ENCODE measurements around the gene CDC42BPB. TPM values are rescaled to one million over a fixed set of nuclear protein-coding genes. Genes with fewer than 3 reads are reported as not detected.

Gene CDC42BPB
- polyA plus RNA-seq, 1 donor (not counting 4 experiments of a cell fraction or from before 2014, with no cell fraction given), result 41.3 TPM

DNA sequence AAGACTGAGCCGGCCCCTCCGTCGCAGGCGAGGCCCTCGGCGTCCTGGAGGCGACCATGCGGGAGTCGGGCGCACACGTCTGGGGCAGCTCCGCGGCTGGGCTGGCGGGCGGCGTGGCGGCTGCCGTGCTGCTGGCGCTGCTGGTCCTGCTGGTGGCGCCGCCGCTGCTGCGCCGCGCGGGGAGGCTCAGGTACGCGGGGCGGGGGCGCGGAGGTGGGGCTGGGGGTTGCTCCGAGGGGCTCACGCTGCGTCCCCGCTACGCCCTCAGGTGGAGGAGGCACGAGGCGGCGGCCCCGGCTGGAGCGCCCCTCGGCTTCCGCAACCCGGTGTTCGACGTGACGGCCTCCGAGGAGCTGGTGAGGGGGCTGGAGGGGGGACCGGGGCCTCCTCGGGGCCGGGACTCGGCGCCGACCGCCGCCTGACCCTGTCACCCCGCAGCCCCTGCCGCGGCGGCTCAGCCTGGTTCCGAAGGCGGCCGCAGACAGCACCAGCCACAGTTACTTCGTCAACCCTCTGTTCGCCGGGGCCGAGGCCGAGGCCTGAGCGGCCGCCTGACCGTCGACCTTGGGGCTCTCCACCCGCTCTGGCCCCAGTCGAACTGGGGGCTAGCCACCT lies 127.1 kb downstream of the CDC42BPB start:
- Histone ChIP-seq H4K20me1 (ENCODE audit: control insufficient read depth, extremely low read depth, insufficient read depth, low read length) (peaks cover 3% of the 10 kb centered on the region), H2AFZ (ENCODE audit: control insufficient read depth, low read length) (no peak overlapping the region), H3K9me1 (ENCODE audit: control insufficient read depth, extremely low read depth, insufficient read depth, low read length) (no peaks in the 10 kb centered on the region), H3K9me3 (ENCODE audit: control insufficient read depth, low read depth, low read length) (no peaks in the 10 kb centered on the region), H3K27ac (ENCODE audit: control insufficient read depth, insufficient read depth, low read length) (no peak overlapping the region), H3K27me3 (ENCODE audit: control insufficient read depth, extremely low read depth, insufficient read depth, low read length) (peaks cover 20% of the 10 kb centered on the region), H3K4me1 (ENCODE audit: control insufficient read depth, extremely low read depth, insufficient read depth, low read length) (peaks cover 19% of the 10 kb centered on the region), H3K36me3 (ENCODE audit: control insufficient read depth in 2 of 2, extremely low read depth in 1 of 2, insufficient read depth in 2 of 2, low read length in 2 of 2) (peaks cover 4 to 6% of the 10 kb centered on the region in 2 experiments), H3K79me2 (ENCODE audit: control insufficient read depth, insufficient read depth, low read length) (no peaks in the 10 kb centered on the region), H3K4me2 (ENCODE audit: control insufficient read depth, extremely low read depth, insufficient read depth, low read depth, low read length) (peak overlapping the region; percentile 60), H3K4me3 (ENCODE audit: control insufficient read depth in 2 of 3, extremely low read depth in 1 of 3, insufficient read depth in 2 of 3, low read depth in 1 of 3, low read length in 3 of 3) (no peak overlapping the region), H3K9ac (ENCODE audit: control insufficient read depth, extremely low read depth, insufficient read depth, low read length) (no peak overlapping the region)
- dilution Hi-C loops (cut with MboI; ENCODE audit: extremely low pct_ligation_motif_present, low sequenced_read_pairs), result no loop called here
- TF ChIP-seq, protein P1, sequence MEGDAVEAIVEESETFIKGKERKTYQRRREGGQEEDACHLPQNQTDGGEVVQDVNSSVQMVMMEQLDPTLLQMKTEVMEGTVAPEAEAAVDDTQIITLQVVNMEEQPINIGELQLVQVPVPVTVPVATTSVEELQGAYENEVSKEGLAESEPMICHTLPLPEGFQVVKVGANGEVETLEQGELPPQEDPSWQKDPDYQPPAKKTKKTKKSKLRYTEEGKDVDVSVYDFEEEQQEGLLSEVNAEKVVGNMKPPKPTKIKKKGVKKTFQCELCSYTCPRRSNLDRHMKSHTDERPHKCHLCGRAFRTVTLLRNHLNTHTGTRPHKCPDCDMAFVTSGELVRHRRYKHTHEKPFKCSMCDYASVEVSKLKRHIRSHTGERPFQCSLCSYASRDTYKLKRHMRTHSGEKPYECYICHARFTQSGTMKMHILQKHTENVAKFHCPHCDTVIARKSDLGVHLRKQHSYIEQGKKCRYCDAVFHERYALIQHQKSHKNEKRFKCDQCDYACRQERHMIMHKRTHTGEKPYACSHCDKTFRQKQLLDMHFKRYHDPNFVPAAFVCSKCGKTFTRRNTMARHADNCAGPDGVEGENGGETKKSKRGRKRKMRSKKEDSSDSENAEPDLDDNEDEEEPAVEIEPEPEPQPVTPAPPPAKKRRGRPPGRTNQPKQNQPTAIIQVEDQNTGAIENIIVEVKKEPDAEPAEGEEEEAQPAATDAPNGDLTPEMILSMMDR (optimal IDR thresholded peaks at IDR 0.05 in 1 of 3, IDR thresholded peaks at IDR 0.05 in 1 of 3, conservative IDR thresholded peaks at IDR 0.05 in 1 of 3; ENCODE audit: extremely low read depth in 1 of 3, insufficient read depth in 2 of 3, low read length in 3 of 3), result no peak
- TF ChIP-seq EZH2 (IDR thresholded peaks at IDR 0.05; ENCODE audit: low read length), result no peak
- DNase-seq (ENCODE audit: low read depth, low spot score) (no peak), FAIRE-seq (no peak)

DNA sequence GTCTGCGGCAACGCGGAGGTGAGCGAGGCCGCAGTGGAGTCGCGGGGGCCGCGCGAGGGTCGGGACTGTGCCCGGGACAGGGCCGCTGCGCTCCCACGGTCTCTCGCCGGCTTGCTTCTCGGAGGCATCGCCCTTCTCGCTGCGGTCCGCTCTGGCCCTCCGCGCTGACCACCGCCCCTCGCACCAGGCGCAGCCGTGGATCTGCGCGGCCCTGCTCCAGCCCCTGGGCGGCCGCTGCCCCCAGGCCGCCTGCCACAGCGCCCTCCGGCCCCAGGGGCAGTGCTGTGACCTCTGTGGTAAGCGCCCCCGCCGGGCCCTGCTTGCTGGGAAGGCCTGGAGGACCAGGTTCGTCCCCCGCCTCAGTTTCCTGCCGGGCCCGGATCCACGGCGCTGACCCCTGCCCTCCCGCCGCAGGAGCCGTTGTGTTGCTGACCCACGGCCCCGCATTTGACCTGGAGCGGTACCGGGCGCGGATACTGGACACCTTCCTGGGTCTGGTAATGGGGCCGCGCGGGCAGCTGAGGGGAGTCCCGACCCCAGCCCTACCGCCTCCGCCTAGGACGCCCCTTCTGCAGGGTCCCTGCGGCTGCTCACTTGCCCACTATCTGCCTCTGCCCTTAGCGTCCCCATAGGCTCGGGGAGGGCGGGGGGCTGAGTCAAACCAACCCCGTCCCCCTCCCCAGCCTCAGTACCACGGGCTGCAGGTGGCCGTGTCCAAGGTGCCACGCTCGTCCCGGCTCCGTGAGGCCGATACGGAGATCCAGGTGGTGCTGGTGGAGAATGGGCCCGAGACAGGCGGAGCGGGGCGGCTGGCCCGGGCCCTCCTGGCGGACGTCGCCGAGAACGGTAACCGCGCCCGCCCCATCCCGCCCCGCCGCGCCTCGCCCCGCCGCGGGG lies 127.9 kb downstream of the CDC42BPB start:
- Histone ChIP-seq H3K36me3 (ENCODE audit: control insufficient read depth in 2 of 2, extremely low read depth in 1 of 2, insufficient read depth in 2 of 2, low read length in 2 of 2) (peaks cover 4 to 6% of the 10 kb centered on the region in 2 experiments), H3K4me2 (ENCODE audit: control insufficient read depth, extremely low read depth, insufficient read depth, low read depth, low read length) (peak overlapping the region; percentile 60), H4K20me1 (ENCODE audit: control insufficient read depth, extremely low read depth, insufficient read depth, low read length) (peaks cover 3% of the 10 kb centered on the region), H3K9me3 (ENCODE audit: control insufficient read depth, low read depth, low read length) (no peaks in the 10 kb centered on the region), H3K9me1 (ENCODE audit: control insufficient read depth, extremely low read depth, insufficient read depth, low read length) (no peaks in the 10 kb centered on the region), H3K79me2 (ENCODE audit: control insufficient read depth, insufficient read depth, low read length) (no peaks in the 10 kb centered on the region), H3K4me1 (ENCODE audit: control insufficient read depth, extremely low read depth, insufficient read depth, low read length) (peaks cover 19% of the 10 kb centered on the region), H3K27me3 (ENCODE audit: control insufficient read depth, extremely low read depth, insufficient read depth, low read length) (peaks cover 21% of the 10 kb centered on the region), H3K4me3 (ENCODE audit: control insufficient read depth in 2 of 3, extremely low read depth in 1 of 3, insufficient read depth in 2 of 3, low read depth in 1 of 3, low read length in 3 of 3) (peak overlapping the region in 2 of 3 experiments; percentile 29 to 64), H3K27ac (ENCODE audit: control insufficient read depth, insufficient read depth, low read length) (no peak overlapping the region), H3K9ac (ENCODE audit: control insufficient read depth, extremely low read depth, insufficient read depth, low read length) (no peak overlapping the region), H2AFZ (ENCODE audit: control insufficient read depth, low read length) (no peak overlapping the region)
- dilution Hi-C loops (cut with MboI; ENCODE audit: extremely low pct_ligation_motif_present, low sequenced_read_pairs), result no loop called here
- DNase-seq (ENCODE audit: low read depth, low spot score), result no peak
- no peak for FAIRE-seq
- TF ChIP-seq, protein P1 (optimal IDR thresholded peaks at IDR 0.05 in 1 of 3, IDR thresholded peaks at IDR 0.05 in 1 of 3, conservative IDR thresholded peaks at IDR 0.05 in 1 of 3; ENCODE audit: extremely low read depth in 1 of 3, insufficient read depth in 2 of 3, low read length in 3 of 3), result no peak
- TF ChIP-seq EZH2 (IDR thresholded peaks at IDR 0.05; ENCODE audit: low read length), result peak; percentile 96
